Neural cell (in vitro differentiated cells): Measurements from ENCODE around the gene DNAJC28. TPM values are rescaled to one million over a fixed set of nuclear protein-coding genes. Genes with fewer than 3 reads are reported as not detected.

Experiments used
- H2AFZ ChIP-seq: fragments of 200-600, 300-800 bp; sonication (generic), shearing (Covaris generic); 2 replicates; pipeline ENCODE4 v1.6.0; 2014; ENCODE audit warnings: low read depth, mild to moderate bottlenecking, antibody characterized with exemption, low read length, moderate library complexity
- H3F3A ChIP-seq: fragments of 200-600 bp; shearing (Covaris generic); 2 replicates; pipeline ENCODE4 v1.6.1; 2016; ENCODE audit warnings: mild to moderate bottlenecking, moderate library complexity, mixed read lengths, antibody characterized with exemption, low read length; ENCODE audit not compliant: insufficient read depth, poor library complexity, severe bottlenecking
- H3K27ac ChIP-seq: fragments of 200-600, 300-800 bp; sonication (generic), shearing (Covaris generic); 2 replicates; pipeline ENCODE4 v1.5.1; 2014; ENCODE audit warnings: mild to moderate bottlenecking, low read length, moderate library complexity
- H3K27me3 ChIP-seq: fragments of 300-800, 200-600 bp; sonication (generic), shearing (Covaris generic); 2 replicates; pipeline ENCODE4 v1.6.0; 2014; ENCODE audit warnings: mild to moderate bottlenecking, low read depth, low read length, moderate library complexity; ENCODE audit not compliant: insufficient read depth
- H3K36me3 ChIP-seq: fragments of 300-800, 200-600 bp; sonication (generic), shearing (Covaris generic); 2 replicates; pipeline ENCODE4 v1.5.1; 2014; ENCODE audit warnings: mild to moderate bottlenecking, antibody characterized with exemption, low read length, moderate library complexity; ENCODE audit not compliant: insufficient read depth
- H3K4me2 ChIP-seq: fragments of 300-800, 200-600 bp; sonication (generic), shearing (Covaris generic); 2 replicates; pipeline ENCODE4 v1.6.0; 2014; ENCODE audit warnings: mild to moderate bottlenecking, low read length
- H3K4me3 ChIP-seq: fragments of 300-800, 200-600 bp; sonication (generic), shearing (Covaris generic); 2 replicates; pipeline ENCODE4 v1.5.1; 2014; ENCODE audit warnings: mild to moderate bottlenecking, low read length, moderate library complexity
- H3K79me2 ChIP-seq: fragments of 200-600 bp; shearing (Covaris generic); replicated peaks from 2 replicates; pipeline ENCODE4 v1.6.0; 2014; ENCODE audit warnings: mild to moderate bottlenecking, low read length, moderate library complexity; ENCODE audit not compliant: insufficient read depth
- H3K9ac ChIP-seq: fragments of 300-800, 200-600 bp; sonication (generic), shearing (Covaris generic); 2 replicates; pipeline ENCODE4 v1.6.1; 2016; ENCODE audit warnings: mild to moderate bottlenecking, low read length, mixed read lengths
- H3K9me2 ChIP-seq: fragments of 200-600 bp; shearing (Covaris generic); 2 replicates; pipeline ENCODE4 v1.6.1; 2016; ENCODE audit warnings: mild to moderate bottlenecking, low read length, mixed read lengths; ENCODE audit not compliant: insufficient read depth
- H3K9me3 ChIP-seq: fragments of 200-600, 300-800 bp; sonication (generic), shearing (Covaris generic); 2 replicates; pipeline ENCODE4 v1.6.1; 2016; ENCODE audit warnings: mild to moderate bottlenecking, mixed run types, low read length, moderate library complexity, mixed read lengths
- H4K20me1 ChIP-seq: fragments of 200-600 bp; shearing (Covaris generic); 2 replicates; pipeline ENCODE4 v1.6.1; 2016; ENCODE audit warnings: mild to moderate bottlenecking, mixed run types; ENCODE audit not compliant: insufficient read depth
- CTCF ChIP-seq: fragments of 450-650 bp; IDR thresholded peaks from 2 replicates; pipeline ENCODE4 v1.5.1; 2014; ENCODE audit warnings: antibody characterized with exemption, mild to moderate bottlenecking, moderate library complexity; ENCODE audit not compliant: poor library complexity, severe bottlenecking
- EP300 ChIP-seq: fragments of 450-650 bp; conservative IDR thresholded peaks from 2 replicates; pipeline ENCODE4 v1.6.1; 2014; ENCODE audit warnings: antibody characterized with exemption, mild to moderate bottlenecking, moderate library complexity; ENCODE audit not compliant: poor library complexity, severe bottlenecking
- EZH2 ChIP-seq: fragments of 200-600, 300-800 bp; shearing (Covaris generic), sonication (generic); IDR thresholded peaks from 2 replicates; pipeline ENCODE4 v1.6.1; 2014; ENCODE audit warnings: antibody characterized with exemption, low read length, borderline replicate concordance, mild to moderate bottlenecking; ENCODE audit not compliant: insufficient read depth, poor library complexity, severe bottlenecking
- MXI1 ChIP-seq: fragments of 450-650 bp; conservative IDR thresholded peaks from 2 replicates; pipeline ENCODE4 v1.6.1; 2014; ENCODE audit warnings: antibody characterized with exemption, mild to moderate bottlenecking; ENCODE audit not compliant: poor library complexity, severe bottlenecking
- POLR2AphosphoS5 ChIP-seq: IDR thresholded peaks from 2 replicates; pipeline ENCODE4 v1.6.1; 2012
- RAD21 ChIP-seq: fragments of 450-650 bp; conservative IDR thresholded peaks from 2 replicates; pipeline ENCODE4 v1.6.1; 2014; ENCODE audit warnings: antibody characterized with exemption, mild to moderate bottlenecking, moderate library complexity
- REST ChIP-seq: IDR thresholded peaks from 2 replicates; pipeline ENCODE4 v1.6.1; 2012; ENCODE audit warnings: borderline replicate concordance
- SMC3 ChIP-seq: fragments of 450-650 bp; conservative IDR thresholded peaks from 2 replicates; pipeline ENCODE4 v1.6.1; 2014; ENCODE audit warnings: antibody characterized with exemption, mild to moderate bottlenecking, moderate library complexity; ENCODE audit not compliant: poor library complexity
- TAF1 ChIP-seq: IDR thresholded peaks from 2 replicates; pipeline ENCODE4 v1.6.1; 2012; ENCODE audit warnings: low read depth
- polyA plus RNA-seq: library from polyadenylated mRNA; depleted of rRNA; stranded (reverse); fragments of >200 nt; gene quantifications from 2 replicates; pipeline ENCODE4 v1.2.3, GENCODE V29; 2014

DNAJC28 gene
- polyA plus RNA-seq, 1 donor from 2014 or later: 5.5 TPM

- no peaks in the 10 kb centered on the region for H3K9me3 ChIP-seq
- no peak overlapping the region for H3K9ac ChIP-seq
- no peaks in the 10 kb centered on the region for H3K9me2 ChIP-seq
- no peak overlapping the region for H3K4me2 ChIP-seq
- no peak overlapping the region for H3K27ac ChIP-seq
- H3K79me2 ChIP-seq: peaks cover 27% of the 10 kb centered on the region
- no peaks in the 10 kb centered on the region for H3F3A ChIP-seq
- peaks cover 7% of the 10 kb centered on the region for H3K36me3 ChIP-seq
- H3K27me3 ChIP-seq: no peaks in the 10 kb centered on the region
- H4K20me1 ChIP-seq: no peaks in the 10 kb centered on the region
- H3K4me3 ChIP-seq: no peak overlapping the region
- no peak for TF ChIP-seq CTCF
- TF ChIP-seq SMC3: no peak
- TF ChIP-seq EP300: no peak
- no peak for TF ChIP-seq RAD21
- no peak for TF ChIP-seq POLR2AphosphoS5
- TF ChIP-seq MXI1: no peak
- no peak for TF ChIP-seq REST
- TF ChIP-seq TAF1: no peak
- no peak for TF ChIP-seq EZH2
- H2AFZ ChIP-seq: no peak overlapping the region
These were observed 45.7 kb upstream of the DNAJC28 start for GRCh38 chr21:33537212-33537611.

- no peak overlapping the region for H3K27ac ChIP-seq
- no peaks in the 10 kb centered on the region for H3K9me3 ChIP-seq
- no peaks in the 10 kb centered on the region for H3K27me3 ChIP-seq
- H3K79me2 ChIP-seq: no peaks in the 10 kb centered on the region
- no peak overlapping the region for H3K4me2 ChIP-seq
- H3K9ac ChIP-seq: no peak overlapping the region
- H3K4me3 ChIP-seq: no peak overlapping the region
- TF ChIP-seq MXI1 (no peak), SMC3 (no peak), CTCF (no peak), EZH2 (no peak), RAD21 (no peak), TAF1 (no peak), EP300 (no peak), REST (no peak), POLR2AphosphoS5 (no peak)
- H3K36me3 ChIP-seq: peaks cover 17% of the 10 kb centered on the region
- H4K20me1 ChIP-seq: no peaks in the 10 kb centered on the region
- no peaks in the 10 kb centered on the region for H3F3A ChIP-seq
- H2AFZ ChIP-seq: no peak overlapping the region
- H3K9me2 ChIP-seq: no peaks in the 10 kb centered on the region
These were observed 39.5 kb upstream of the DNAJC28 start for GRCh38 chr21:33531007-33531406.
